22Rv1 (cell line): Measurements from ENCODE around the gene LONRF2.

ENCODE experiments used
- CTCF ChIP-seq: fragments of 450-650 bp; IDR thresholded peaks from 2 replicates; pipeline ENCODE4 v1.5.1; 2017; ENCODE audit warnings: mild to moderate bottlenecking
- ZFX ChIP-seq: fragments of 450-650 bp; IDR thresholded peaks from 2 replicates; pipeline ENCODE4 v1.6.1; 2017; ENCODE audit warnings: antibody characterized with exemption, borderline replicate concordance

GRCh38 chr2:100224988-100225710 lies 97.2 kb downstream of the LONRF2 start:
- TF ChIP-seq CTCF (no peak), ZFX (no peak)
